Kidney capillary endothelial cell (primary cell): ENCODE data around the gene ACTBL2.
"Not testable (repeated sequence)": the region's sequence is repeated elsewhere in the genome, so short reads cannot be mapped to it uniquely, and the experiment has no call there.

Experiments used
- DNase-seq: peaks from one replicate; pipeline ENCODE4 v3.0.0-alpha.2; 2018; ENCODE audit warnings: low spot score

Gene ACTBL2

DNA sequence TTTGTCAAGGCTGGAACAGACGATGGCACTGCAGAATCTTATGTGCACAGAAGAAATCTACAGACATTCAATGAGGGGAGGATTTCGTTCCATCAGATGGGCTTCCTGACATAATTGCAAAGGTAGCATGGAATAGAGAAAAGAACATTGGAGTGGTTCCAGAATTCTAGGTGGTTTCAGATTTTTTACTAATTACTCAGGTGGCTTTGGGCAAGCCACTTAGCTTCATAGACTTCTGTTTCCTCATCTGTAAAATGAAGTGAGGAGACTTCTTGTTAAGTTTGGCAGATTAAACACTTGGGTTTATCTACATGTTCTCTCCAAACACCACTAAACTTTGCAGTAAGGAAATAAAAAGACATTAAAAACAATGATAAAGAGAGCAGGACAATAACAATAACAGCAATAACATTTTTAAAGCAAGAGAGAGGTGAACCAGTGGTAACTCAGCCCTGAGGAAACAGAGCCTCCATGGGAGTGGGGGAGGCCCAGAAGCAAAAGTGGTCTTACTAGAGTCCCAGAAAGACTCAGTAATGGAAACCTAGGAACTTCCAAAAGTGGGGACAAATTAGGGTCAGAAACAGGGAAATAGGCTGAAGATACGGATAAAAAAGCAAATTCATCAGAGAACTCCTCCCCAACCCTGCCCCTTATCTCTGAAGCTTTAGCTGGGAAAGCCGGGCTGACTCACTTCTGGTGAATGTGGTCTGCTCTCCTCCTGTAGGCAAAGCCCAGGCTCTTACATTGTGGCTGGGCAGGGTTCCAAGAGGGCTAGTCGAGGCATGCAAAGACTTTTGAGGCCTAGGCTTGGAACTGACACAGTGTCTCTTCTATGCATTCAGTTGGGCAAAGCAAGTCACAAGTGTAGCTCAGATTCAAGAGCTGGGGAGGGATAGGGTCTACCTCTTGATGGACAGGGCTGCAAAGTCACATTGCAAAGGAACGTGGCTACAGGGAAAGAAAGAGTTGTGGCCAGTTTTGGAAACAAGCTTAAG lies 11.8 kb upstream of the ACTBL2 start:
- DNase-seq = peak; percentile 71

GRCh38 chr5:57493034-57493433 lies 10.4 kb upstream of the ACTBL2 start:
- no peak for DNase-seq

GRCh38 chr5:57492632-57493031 lies 10.0 kb upstream of the ACTBL2 start:
- no peak for DNase-seq

DNA sequence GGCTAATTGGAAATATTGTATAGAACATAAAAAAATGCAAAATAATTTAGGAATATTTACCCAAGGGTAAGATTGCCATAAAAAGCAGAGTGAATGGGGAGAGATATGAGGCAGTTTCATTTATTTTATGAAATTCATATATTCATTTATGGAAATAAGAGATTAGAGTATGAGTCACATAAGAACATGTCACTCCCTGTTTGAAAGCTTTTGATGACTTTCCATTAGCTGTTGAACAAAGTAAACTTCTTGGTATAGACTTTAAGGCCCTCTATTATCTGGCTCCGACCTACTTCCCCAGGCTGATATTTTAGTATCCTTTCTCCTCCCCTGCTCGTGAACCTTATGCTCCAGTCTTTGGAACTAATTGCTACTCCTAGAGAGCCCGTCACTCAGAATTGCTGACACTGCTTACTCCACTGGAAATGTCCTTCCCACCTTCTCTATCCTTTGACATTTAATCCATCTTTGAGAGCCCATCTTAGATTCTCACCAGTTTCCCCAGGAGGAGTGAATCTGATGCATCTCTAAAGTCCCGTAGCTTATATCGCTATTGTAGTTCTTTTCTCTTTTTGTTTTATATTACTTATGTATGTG lies 8.9 kb upstream of the ACTBL2 start:
- DNase-seq = no peak

DNA sequence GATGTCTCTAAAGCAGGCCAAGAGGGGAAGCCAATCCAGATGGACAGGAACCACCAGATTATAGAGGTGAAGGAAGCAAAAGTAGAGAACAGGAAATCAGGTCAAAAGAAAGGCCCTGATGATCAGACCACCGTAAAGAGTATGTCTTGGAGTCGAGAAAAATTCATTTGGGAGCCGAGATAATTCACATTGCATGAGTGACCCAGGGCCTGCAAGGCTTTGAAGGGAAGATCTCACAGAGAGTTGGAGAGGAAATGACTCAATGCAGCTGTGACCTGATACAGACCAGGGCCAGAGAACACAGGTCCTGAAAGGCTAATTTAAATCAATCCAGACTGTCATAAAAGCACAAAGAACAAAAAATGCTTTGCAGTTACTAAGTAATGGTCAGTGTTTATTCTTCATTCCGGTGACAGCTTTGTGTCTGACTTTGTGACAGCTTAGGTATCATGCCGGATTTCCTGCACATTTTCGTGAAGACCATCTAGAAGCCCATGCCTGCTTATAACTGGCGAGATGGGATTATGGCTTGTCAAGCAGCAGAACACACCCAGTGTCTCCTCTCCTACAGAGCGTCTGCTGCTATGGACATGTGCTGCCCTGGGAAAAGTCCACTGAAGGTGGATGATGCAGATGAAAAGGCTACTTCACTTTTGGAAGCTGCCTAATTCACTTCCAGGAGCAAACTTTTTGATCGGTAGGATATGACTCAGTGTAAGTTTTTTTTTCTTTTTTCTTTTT lies 5.8 kb upstream of the ACTBL2 start:
- peak; percentile 75 for DNase-seq

DNA sequence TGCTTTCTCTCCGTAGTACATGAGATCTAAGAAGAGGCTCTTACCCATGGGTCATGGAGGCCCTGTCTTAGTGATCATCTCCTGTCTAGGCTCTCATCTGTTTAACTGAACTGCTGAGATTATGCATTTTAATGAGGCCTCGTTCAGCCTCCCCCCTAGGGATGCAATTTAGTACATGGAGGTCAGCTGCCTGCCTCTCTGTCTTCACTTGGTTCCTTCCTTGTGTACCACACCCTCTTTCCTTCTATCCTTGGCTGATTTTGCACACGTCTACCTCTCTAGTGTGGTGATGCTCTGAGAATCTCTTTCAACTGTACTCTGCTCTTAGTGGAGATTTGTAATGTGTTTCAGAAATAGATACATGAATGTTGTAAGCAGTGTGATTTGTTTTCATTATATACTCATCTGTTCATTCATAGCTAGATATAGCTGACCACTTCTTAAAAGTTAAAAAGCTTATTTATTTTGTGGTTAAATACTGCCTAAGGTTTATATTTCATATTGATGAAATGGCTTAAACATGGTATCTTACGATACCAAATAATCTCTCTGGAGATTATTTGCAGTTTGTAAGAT lies 3.5 kb upstream of the ACTBL2 start:
- no peak for DNase-seq

- no peak for DNase-seq
Measured at GRCh38 chr5:57478826-57479225, 3.8 kb downstream of the ACTBL2 start.

DNA sequence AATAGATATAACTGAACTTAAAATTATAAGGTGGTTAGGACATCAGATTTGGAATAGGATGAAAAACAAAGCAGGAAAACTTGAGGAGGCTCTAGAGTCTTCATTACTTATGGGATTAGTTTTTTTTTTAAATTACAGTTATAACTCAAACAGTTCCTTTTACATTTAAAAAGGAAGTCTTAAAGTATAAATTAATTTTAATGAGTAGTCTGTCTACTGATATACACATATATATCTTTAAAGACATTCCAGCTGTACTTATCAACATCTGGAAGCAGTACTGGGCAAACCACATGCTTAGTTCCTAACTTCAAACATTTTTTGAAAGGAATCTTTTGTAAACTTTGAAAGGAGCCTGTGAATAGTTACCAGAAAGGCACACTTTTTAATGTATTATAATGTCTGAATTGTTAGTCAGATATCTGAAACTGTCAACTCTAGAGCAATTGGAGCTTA lies 6.0 kb downstream of the ACTBL2 start:
- no peak for DNase-seq

DNA sequence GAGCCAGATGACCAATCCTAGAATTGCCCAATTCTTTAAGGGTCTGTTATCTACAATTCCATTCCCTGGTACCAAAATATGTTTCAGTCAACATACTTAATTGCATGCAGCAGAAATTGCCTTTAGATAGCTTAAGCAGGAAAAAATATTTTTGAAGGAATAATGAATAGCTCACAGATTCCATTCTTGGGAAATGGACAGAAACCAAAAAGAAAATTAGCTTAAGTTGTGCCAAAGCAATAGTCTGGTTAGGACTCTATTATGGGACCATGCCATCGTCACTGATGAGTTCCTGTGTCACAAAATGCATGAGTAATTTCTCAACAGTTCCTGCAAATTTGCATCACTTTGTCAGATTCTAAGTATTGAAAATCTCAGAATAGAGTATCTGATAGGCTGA lies 12.3 kb downstream of the ACTBL2 start:
- DNase-seq = no peak

DNA sequence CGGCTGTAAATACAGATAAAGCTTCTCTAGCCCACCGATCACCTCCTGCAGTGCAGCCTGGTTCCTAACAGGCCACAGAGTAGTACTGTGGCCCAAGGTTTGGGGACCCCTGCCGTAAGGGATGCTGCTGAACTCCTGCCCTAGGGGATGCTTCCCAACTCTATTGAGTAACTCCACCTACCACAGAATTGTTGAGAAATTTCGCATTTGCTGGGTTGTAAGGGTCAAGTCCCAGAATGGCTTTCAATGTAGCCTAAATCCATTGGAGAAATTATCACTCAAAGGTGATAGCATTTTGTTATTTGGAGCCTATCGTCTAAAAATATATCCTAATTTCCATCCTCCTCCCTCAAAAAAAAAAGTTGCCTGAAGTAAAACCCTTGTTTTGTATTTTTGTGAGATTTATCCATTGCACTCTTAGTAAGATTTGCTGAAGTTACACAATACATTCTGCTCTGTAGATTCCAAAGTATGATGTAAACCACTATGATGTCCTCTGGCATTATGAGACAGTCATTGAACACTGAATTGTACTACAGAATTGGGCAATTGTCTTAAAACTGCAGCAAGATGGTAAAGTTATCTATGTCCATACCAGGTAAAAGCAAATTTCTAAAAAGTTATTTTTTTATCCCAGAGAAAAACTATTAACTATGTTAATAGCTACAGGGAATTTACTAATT lies 14.0 kb downstream of the ACTBL2 start:
- no peak for DNase-seq

GRCh38 chr5:57466544-57466943 lies 16.1 kb downstream of the ACTBL2 start:
- DNase-seq = no peak

GRCh38 chr5:57460056-57460455 lies 22.6 kb downstream of the ACTBL2 start:
- DNase-seq = not testable (repeated sequence)

GRCh38 chr5:57458443-57458842 lies 24.2 kb downstream of the ACTBL2 start:
- no peak for DNase-seq

- DNase-seq = no peak
Measured at GRCh38 chr5:57456531-57457135, 26.0 kb downstream of the ACTBL2 start.

- no peak for DNase-seq
Measured at GRCh38 chr5:57455511-57456455, 26.8 kb downstream of the ACTBL2 start.

- no peak for DNase-seq
Measured at GRCh38 chr5:57454896-57455295, 27.7 kb downstream of the ACTBL2 start.

- no peak for DNase-seq
Measured at GRCh38 chr5:57453728-57454127, 28.9 kb downstream of the ACTBL2 start.

DNA sequence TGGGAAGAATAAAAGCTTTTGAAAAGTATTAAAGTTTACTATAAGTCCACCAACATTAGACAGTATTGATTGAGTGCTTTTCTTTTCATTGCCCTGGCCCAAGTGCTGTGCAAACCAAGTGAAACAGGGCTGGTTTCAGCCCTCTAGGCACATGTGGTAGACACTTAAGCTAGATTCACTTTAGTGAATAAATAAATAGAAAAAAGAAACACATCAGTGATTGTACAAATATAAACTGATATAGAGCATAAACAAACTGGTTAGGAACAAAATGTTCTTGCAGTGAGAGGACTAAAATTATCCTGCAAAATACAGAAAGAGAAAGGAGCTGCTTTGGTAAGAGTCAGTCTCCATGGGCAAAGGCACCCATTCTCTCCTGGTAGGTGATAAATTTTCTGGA lies 29.7 kb downstream of the ACTBL2 start:
- no peak for DNase-seq

DNA sequence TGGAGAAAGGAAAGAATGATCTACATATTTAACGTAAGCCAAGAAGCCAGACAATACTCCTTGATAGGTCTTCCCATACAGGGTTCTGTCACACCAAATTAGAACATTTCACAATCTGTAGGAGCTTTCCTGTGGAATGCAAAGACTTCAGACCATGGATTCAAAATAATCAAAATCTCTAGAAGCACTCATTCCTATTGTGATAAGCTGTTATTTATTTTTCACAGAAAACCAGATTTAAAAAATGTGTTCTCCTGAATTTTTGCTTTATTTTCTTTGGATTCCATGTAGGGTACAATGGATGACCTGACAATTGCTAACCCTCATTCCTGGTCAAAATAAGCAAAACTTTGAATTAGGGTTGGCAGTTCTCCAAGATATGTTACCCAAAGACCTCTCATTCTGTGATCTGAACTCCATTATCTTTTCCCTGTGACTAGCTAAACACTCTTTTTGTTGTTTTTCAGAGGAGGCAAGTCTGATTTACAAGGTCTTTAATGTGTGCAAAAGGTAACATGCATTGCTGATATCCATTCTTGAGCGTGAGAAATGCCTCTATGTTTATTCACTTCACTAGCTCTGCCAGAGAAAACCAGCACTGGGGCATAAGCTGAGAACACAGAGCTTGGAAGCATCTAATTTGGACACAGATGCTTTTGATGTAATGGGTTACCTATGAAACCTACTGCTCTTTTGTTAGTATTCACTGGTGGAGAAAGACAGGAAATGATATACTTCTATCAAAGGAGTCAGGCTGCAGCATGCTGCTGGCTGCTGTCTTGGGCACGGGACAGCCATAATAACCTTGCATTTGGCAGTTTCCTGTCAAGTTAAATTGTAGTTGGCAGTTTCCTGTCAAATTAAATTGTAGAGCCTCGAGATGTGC lies 31.4 kb downstream of the ACTBL2 start:
- no peak for DNase-seq
